Body of pancreas (tissue), 4 donors: Measurements from ENCODE around the gene GALNT14. TPM values are rescaled to one million over a fixed set of nuclear protein-coding genes. Genes with fewer than 3 reads are reported as not detected.

Experiments
- ATAC-seq: fragments of 150-250 bp; one replicate; pipeline ENCODE4 v1.9.1; 2016
- DNase-seq, 4 donors: peaks; one replicate each; pipeline ENCODE4 v3.0.0-alpha.2; 2019
- H3K27ac ChIP-seq, 4 donors: fragments of 200-600 bp; sonication (generic); 1 replicate in 3 of 4; 2 replicates in 1 of 4; pipeline versions ENCODE4 v1.5.1 to v1.6.1; 2016 to 2019; ENCODE audit warnings: mild to moderate bottlenecking in 1 of 4, mixed read lengths in 1 of 4, moderate library complexity in 1 of 4
- H3K27me3 ChIP-seq, 2 donors: fragments of 200-600 bp; sonication (generic); one replicate each; pipeline ENCODE4 v1.6.0; 2016; ENCODE audit warnings: mild to moderate bottlenecking in 1 of 2
- H3K36me3 ChIP-seq, 2 donors: fragments of 200-600 bp; sonication (generic); replicated peaks in 1 of 2; 2 replicates each; pipeline ENCODE4 v1.5.1; 2016; ENCODE audit warnings: low read depth in 2 of 2; ENCODE audit not compliant: insufficient read depth in 1 of 2
- H3K4me1 ChIP-seq: fragments of 200-600 bp; sonication (generic); one replicate; pipeline ENCODE4 v1.6.0; 2016
- H3K4me3 ChIP-seq, 2 donors: fragments of 200-600 bp; sonication (generic); 1 replicate in 1 of 2; 2 replicates in 1 of 2; pipeline ENCODE4 v1.5.1; 2016 to 2019
- H3K9me3 ChIP-seq, 3 donors: fragments of 200-600 bp; sonication (generic); 1 replicate in 2 of 3; 2 replicates in 1 of 3; pipeline ENCODE4 v1.5.1; 2016
- POLR2A ChIP-seq, 3 donors: fragments of 450-650 bp; IDR thresholded peaks; one replicate each; pipeline ENCODE4 v1.6.1; 2016; ENCODE audit warnings: antibody characterized with exemption in 3 of 3, mild to moderate bottlenecking in 2 of 3
- WGBS, 2 donors: methylation state at CpG; one replicate each; pipeline ENCODE4 v1.1.5; 2017; 5-methylcytosine and 5-hydroxymethylcytosine counted together
- intact Hi-C: fragments of 100-400 bp; cut with DNase I; formaldehyde crosslinking; loops from one replicate; pipeline ENCODE4 v1.15.1; 2023
- total RNA-seq, 2 donors: library from RNA; depleted of rRNA; stranded (reverse); fragments of >200 nt; gene quantifications; one replicate each; pipeline ENCODE4 v1.1.0, GENCODE V29; 2016
- TF ChIP-seq, protein P1 (sequence below), 7 experiments: fragments of 450-650 bp in 4 of 7; fragments of 200-600 bp in 3 of 7; sonication (generic) in 3 of 7; IDR thresholded peaks; one replicate each; pipeline ENCODE4 v1.5.1; 2016 to 2019; ENCODE audit warnings: antibody characterized with exemption in 7 of 7

GALNT14 gene
- total RNA-seq, 2 donors from 2014 or later = 2.6 to 6.7 TPM

- H3K36me3 ChIP-seq = no peaks in the 10 kb centered on the region
- 63 to 73% methylated on average over 1 of the region's 1 CpG for WGBS, 2 donors
- H3K27ac ChIP-seq = no peak overlapping the region
- no peaks in the 10 kb centered on the region for H3K27me3 ChIP-seq
- H3K4me1 ChIP-seq = peaks cover 16% of the 10 kb centered on the region
- H3K4me3 ChIP-seq = no peak overlapping the region
- intact Hi-C loops = no loop called here
- ATAC-seq (no peak), DNase-seq (no peak)
- no peak for TF ChIP-seq POLR2A (IDR thresholded peaks at IDR 0.05)
- TF ChIP-seq, protein P1, sequence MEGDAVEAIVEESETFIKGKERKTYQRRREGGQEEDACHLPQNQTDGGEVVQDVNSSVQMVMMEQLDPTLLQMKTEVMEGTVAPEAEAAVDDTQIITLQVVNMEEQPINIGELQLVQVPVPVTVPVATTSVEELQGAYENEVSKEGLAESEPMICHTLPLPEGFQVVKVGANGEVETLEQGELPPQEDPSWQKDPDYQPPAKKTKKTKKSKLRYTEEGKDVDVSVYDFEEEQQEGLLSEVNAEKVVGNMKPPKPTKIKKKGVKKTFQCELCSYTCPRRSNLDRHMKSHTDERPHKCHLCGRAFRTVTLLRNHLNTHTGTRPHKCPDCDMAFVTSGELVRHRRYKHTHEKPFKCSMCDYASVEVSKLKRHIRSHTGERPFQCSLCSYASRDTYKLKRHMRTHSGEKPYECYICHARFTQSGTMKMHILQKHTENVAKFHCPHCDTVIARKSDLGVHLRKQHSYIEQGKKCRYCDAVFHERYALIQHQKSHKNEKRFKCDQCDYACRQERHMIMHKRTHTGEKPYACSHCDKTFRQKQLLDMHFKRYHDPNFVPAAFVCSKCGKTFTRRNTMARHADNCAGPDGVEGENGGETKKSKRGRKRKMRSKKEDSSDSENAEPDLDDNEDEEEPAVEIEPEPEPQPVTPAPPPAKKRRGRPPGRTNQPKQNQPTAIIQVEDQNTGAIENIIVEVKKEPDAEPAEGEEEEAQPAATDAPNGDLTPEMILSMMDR (IDR thresholded peaks at IDR 0.05) = no peak
- no peaks in the 10 kb centered on the region for H3K9me3 ChIP-seq
Measured at GRCh38 chr2:31080361-31080760, 57.9 kb downstream of the GALNT14 start.

DNA sequence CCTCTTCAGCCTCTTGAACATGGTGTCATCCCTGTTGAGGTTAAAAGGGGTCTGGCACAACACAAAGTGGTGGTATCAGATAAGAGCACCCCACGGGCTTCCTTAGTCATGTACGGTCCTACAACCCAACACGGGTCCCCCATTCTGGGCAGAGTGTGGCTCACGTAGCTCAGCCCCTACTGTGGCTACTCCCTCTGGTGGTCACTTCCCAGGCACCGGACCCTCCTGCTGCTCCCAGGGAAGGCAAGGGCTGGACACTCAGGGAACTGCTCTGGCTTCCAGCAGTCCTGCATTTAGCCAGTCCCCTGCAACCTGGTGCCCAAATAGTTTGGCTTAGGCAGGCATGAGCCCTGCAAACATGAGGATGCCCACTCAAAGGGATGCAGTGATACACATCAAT, 58.6 kb downstream of the GALNT14 start:
- no peaks in the 10 kb centered on the region for H3K36me3 ChIP-seq
- intact Hi-C loops = no loop called here
- H3K27me3 ChIP-seq = no peaks in the 10 kb centered on the region
- no peak overlapping the region for H3K27ac ChIP-seq
- DNase-seq (no peak), ATAC-seq (no peak)
- no peak for TF ChIP-seq POLR2A (IDR thresholded peaks at IDR 0.05)
- TF ChIP-seq, protein P1 (IDR thresholded peaks at IDR 0.05) = no peak
- WGBS, 2 donors = 75 to 81% methylated on average over 4 to 5 of the region's 5 CpGs
- no peak overlapping the region for H3K4me3 ChIP-seq
- H3K4me1 ChIP-seq = peaks cover 16% of the 10 kb centered on the region
- H3K9me3 ChIP-seq = no peaks in the 10 kb centered on the region

- intact Hi-C loops = no loop called here
- peaks cover 14% of the 10 kb centered on the region for H3K4me1 ChIP-seq
- no peak overlapping the region for H3K4me3 ChIP-seq
- no peaks in the 10 kb centered on the region for H3K9me3 ChIP-seq
- ATAC-seq (no peak), DNase-seq (no peak)
- TF ChIP-seq, protein P1 (IDR thresholded peaks at IDR 0.05) = no peak
- TF ChIP-seq POLR2A (IDR thresholded peaks at IDR 0.05) = no peak
- no peaks in the 10 kb centered on the region for H3K27me3 ChIP-seq
- H3K27ac ChIP-seq = no peak overlapping the region
- H3K36me3 ChIP-seq = no peaks in the 10 kb centered on the region
- 66 to 75% methylated on average over 6 of the region's 6 CpGs for WGBS, 2 donors
Measured at GRCh38 chr2:31078579-31079105, 59.6 kb downstream of the GALNT14 start.

DNA sequence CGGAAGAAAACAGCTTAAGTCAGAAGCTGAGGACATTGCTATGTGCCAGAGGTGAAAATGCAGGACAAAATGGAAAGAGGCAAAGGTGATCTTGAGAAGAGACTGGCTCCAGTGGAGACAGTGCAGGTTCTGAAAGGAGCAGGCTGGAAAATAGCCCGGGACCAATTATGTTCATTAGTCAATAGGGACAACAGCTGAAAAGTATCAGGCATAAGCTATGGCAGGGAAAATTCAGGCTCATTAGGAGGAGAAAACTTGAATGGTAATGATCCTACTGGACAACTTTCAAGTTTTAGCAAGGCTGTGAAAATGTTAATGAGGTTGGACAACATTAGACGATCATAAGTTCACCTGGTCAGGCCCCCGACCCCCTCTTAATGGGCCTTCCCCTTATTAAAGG, 60.2 kb downstream of the GALNT14 start:
- DNase-seq (no peak), ATAC-seq (no peak)
- Histone ChIP-seq H3K4me3 (no peak overlapping the region), H3K36me3 (no peaks in the 10 kb centered on the region), H3K9me3 (no peaks in the 10 kb centered on the region), H3K4me1 (peaks cover 9% of the 10 kb centered on the region), H3K27me3 (no peaks in the 10 kb centered on the region), H3K27ac (no peak overlapping the region)
- intact Hi-C loops = no loop called here
- WGBS, 2 donors = 62 to 64% methylated on average over 4 of the region's 4 CpGs
- TF ChIP-seq, protein P1 (IDR thresholded peaks at IDR 0.05) = no peak
- TF ChIP-seq POLR2A (IDR thresholded peaks at IDR 0.05) = no peak

GRCh38 chr2:31075941-31076590, 62.2 kb downstream of the GALNT14 start:
- H3K27ac ChIP-seq = no peak overlapping the region
- no peak for TF ChIP-seq POLR2A (IDR thresholded peaks at IDR 0.05)
- TF ChIP-seq, protein P1 (IDR thresholded peaks at IDR 0.05) = no peak
- no peaks in the 10 kb centered on the region for H3K27me3 ChIP-seq
- intact Hi-C loops = no loop called here
- H3K9me3 ChIP-seq = no peaks in the 10 kb centered on the region
- ATAC-seq = no peak
- H3K4me3 ChIP-seq = no peak overlapping the region
- WGBS, 2 donors = 62 to 66% methylated on average over 6 of the region's 6 CpGs
- DNase-seq = no peak
- H3K4me1 ChIP-seq = peaks cover 2% of the 10 kb centered on the region
- no peaks in the 10 kb centered on the region for H3K36me3 ChIP-seq
